ENCODE results near the gene IFNAR1. TPM values are rescaled to one million over a fixed set of nuclear protein-coding genes. Genes with fewer than 3 reads are reported as not detected.

The IFNAR1 gene
- total and polyA plus RNA-seq, 2 experiments from 2014 or later: 14.0 to 18.7 TPM

DNA sequence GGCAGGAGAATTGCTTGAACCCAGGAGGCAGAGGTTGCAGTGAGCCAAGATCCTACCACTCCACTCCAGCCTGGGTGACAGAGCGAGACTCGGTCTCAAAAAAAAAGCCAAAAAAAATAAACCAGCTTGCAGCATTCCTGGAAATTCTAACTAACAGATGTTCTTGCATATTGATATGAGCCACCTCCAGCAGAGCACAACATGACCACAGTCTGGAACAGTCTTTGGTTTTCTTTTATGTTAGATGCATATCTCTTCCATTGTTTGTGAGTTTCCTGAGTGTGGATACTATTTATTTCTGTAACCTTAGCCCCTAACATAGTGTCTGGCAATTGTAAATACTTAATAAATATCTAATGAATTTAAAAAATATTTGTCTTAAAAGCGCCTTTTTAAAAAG, 23.9 kb downstream of the IFNAR1 start:
- Histone ChIP-seq H3K4me3 (no peak overlapping the region), H3F3A (replicated peaks; ENCODE audit: low read depth) (no peaks in the 10 kb centered on the region), H3K4me1 (ENCODE audit: insufficient read depth) (no peaks in the 10 kb centered on the region), H3K27ac (ENCODE audit: low read depth) (no peak overlapping the region), H4K20me1 (replicated peaks; ENCODE audit: insufficient read depth) (no peaks in the 10 kb centered on the region), H2AFZ (no peak overlapping the region), H3K9me2 (ENCODE audit: insufficient read depth) (peaks cover 3% of the 10 kb centered on the region; the same call in 1 of the 2 replicates), H3K4me2 (no peak overlapping the region), H3K79me2 (replicated peaks; ENCODE audit: insufficient read depth) (no peaks in the 10 kb centered on the region), H3K36me3 (ENCODE audit: insufficient read depth) (no peaks in the 10 kb centered on the region), H3K27me3 (ENCODE audit: insufficient read depth) (no peaks in the 10 kb centered on the region)
- ATAC-seq: no peak
- Mint-ChIP-seq H3K27me3 (ENCODE audit: insufficient read depth, low read depth, poor library complexity) (no peaks in the 10 kb centered on the region), H3K4me3 (no peak overlapping the region), H3K9me3 (no peaks in the 10 kb centered on the region), H3K27ac (no peak overlapping the region), H3K36me3 (ENCODE audit: low read depth) (peaks cover 25% of the 10 kb centered on the region), H3K4me1 (no peaks in the 10 kb centered on the region)
- no peak for DNase-seq (ENCODE audit: low spot score)
- no peak for TF ChIP-seq EZH2phosphoT487 (IDR thresholded peaks at IDR 0.05; ENCODE audit: unreplicated experiment)
- TF ChIP-seq POLR2AphosphoS5 (IDR thresholded peaks at IDR 0.05; ENCODE audit: low read depth): no peak
- TF ChIP-seq CREB1 (CRISPR knock-in tag; IDR thresholded peaks at IDR 0.05; ENCODE audit: low read depth): no peak
- no peak for TF ChIP-seq ZNF331 (CRISPR knock-in tag; IDR thresholded peaks at IDR 0.05; ENCODE audit: low read depth)
- TF ChIP-seq, protein P1, sequence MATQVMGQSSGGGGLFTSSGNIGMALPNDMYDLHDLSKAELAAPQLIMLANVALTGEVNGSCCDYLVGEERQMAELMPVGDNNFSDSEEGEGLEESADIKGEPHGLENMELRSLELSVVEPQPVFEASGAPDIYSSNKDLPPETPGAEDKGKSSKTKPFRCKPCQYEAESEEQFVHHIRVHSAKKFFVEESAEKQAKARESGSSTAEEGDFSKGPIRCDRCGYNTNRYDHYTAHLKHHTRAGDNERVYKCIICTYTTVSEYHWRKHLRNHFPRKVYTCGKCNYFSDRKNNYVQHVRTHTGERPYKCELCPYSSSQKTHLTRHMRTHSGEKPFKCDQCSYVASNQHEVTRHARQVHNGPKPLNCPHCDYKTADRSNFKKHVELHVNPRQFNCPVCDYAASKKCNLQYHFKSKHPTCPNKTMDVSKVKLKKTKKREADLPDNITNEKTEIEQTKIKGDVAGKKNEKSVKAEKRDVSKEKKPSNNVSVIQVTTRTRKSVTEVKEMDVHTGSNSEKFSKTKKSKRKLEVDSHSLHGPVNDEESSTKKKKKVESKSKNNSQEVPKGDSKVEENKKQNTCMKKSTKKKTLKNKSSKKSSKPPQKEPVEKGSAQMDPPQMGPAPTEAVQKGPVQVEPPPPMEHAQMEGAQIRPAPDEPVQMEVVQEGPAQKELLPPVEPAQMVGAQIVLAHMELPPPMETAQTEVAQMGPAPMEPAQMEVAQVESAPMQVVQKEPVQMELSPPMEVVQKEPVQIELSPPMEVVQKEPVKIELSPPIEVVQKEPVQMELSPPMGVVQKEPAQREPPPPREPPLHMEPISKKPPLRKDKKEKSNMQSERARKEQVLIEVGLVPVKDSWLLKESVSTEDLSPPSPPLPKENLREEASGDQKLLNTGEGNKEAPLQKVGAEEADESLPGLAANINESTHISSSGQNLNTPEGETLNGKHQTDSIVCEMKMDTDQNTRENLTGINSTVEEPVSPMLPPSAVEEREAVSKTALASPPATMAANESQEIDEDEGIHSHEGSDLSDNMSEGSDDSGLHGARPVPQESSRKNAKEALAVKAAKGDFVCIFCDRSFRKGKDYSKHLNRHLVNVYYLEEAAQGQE (IDR thresholded peaks at IDR 0.05; ENCODE audit: unreplicated experiment): no peak
- no peak for TF ChIP-seq NANOG (IDR thresholded peaks at IDR 0.05; ENCODE audit: borderline replicate concordance)
- TF ChIP-seq, protein P2, sequence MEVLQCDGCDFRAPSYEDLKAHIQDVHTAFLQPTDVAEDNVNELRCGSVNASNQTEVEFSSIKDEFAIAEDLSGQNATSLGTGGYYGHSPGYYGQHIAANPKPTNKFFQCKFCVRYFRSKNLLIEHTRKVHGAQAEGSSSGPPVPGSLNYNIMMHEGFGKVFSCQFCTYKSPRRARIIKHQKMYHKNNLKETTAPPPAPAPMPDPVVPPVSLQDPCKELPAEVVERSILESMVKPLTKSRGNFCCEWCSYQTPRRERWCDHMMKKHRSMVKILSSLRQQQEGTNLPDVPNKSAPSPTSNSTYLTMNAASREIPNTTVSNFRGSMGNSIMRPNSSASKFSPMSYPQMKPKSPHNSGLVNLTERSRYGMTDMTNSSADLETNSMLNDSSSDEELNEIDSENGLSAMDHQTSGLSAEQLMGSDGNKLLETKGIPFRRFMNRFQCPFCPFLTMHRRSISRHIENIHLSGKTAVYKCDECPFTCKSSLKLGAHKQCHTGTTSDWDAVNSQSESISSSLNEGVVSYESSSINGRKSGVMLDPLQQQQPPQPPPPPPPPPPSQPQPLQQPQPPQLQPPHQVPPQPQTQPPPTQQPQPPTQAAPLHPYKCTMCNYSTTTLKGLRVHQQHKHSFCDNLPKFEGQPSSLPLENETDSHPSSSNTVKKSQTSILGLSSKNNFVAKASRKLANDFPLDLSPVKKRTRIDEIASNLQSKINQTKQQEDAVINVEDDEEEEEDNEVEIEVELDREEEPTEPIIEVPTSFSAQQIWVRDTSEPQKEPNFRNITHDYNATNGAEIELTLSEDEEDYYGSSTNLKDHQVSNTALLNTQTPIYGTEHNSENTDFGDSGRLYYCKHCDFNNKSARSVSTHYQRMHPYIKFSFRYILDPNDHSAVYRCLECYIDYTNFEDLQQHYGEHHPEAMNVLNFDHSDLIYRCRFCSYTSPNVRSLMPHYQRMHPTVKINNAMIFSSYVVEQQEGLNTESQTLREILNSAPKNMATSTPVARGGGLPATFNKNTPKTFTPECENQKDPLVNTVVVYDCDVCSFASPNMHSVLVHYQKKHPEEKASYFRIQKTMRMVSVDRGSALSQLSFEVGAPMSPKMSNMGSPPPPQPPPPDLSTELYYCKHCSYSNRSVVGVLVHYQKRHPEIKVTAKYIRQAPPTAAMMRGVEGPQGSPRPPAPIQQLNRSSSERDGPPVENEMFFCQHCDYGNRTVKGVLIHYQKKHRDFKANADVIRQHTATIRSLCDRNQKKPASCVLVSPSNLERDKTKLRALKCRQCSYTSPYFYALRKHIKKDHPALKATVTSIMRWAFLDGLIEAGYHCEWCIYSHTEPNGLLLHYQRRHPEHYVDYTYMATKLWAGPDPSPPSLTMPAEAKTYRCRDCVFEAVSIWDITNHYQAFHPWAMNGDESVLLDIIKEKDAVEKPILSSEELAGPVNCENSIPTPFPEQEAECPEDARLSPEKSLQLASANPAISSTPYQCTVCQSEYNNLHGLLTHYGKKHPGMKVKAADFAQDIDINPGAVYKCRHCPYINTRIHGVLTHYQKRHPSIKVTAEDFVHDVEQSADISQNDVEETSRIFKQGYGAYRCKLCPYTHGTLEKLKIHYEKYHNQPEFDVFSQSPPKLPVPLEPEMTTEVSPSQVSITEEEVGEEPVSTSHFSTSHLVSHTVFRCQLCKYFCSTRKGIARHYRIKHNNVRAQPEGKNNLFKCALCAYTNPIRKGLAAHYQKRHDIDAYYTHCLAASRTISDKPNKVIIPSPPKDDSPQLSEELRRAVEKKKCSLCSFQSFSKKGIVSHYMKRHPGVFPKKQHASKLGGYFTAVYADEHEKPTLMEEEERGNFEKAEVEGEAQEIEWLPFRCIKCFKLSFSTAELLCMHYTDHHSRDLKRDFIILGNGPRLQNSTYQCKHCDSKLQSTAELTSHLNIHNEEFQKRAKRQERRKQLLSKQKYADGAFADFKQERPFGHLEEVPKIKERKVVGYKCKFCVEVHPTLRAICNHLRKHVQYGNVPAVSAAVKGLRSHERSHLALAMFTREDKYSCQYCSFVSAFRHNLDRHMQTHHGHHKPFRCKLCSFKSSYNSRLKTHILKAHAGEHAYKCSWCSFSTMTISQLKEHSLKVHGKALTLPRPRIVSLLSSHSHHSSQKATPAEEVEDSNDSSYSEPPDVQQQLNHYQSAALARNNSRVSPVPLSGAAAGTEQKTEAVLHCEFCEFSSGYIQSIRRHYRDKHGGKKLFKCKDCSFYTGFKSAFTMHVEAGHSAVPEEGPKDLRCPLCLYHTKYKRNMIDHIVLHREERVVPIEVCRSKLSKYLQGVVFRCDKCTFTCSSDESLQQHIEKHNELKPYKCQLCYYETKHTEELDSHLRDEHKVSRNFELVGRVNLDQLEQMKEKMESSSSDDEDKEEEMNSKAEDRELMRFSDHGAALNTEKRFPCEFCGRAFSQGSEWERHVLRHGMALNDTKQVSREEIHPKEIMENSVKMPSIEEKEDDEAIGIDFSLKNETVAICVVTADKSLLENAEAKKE (CRISPR knock-in tag; IDR thresholded peaks at IDR 0.05): no peak
- TF ChIP-seq EZH2 (IDR thresholded peaks at IDR 0.05; ENCODE audit: low read depth, unreplicated experiment): no peak
- TF ChIP-seq, protein P3, sequence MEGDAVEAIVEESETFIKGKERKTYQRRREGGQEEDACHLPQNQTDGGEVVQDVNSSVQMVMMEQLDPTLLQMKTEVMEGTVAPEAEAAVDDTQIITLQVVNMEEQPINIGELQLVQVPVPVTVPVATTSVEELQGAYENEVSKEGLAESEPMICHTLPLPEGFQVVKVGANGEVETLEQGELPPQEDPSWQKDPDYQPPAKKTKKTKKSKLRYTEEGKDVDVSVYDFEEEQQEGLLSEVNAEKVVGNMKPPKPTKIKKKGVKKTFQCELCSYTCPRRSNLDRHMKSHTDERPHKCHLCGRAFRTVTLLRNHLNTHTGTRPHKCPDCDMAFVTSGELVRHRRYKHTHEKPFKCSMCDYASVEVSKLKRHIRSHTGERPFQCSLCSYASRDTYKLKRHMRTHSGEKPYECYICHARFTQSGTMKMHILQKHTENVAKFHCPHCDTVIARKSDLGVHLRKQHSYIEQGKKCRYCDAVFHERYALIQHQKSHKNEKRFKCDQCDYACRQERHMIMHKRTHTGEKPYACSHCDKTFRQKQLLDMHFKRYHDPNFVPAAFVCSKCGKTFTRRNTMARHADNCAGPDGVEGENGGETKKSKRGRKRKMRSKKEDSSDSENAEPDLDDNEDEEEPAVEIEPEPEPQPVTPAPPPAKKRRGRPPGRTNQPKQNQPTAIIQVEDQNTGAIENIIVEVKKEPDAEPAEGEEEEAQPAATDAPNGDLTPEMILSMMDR (conservative IDR thresholded peaks at IDR 0.05; ENCODE audit: low read depth in 2 of 2): no peak
- TF ChIP-seq STAT1 (IDR thresholded peaks at IDR 0.05; ENCODE audit: unreplicated experiment): no peak
- TF ChIP-seq, protein P4, sequence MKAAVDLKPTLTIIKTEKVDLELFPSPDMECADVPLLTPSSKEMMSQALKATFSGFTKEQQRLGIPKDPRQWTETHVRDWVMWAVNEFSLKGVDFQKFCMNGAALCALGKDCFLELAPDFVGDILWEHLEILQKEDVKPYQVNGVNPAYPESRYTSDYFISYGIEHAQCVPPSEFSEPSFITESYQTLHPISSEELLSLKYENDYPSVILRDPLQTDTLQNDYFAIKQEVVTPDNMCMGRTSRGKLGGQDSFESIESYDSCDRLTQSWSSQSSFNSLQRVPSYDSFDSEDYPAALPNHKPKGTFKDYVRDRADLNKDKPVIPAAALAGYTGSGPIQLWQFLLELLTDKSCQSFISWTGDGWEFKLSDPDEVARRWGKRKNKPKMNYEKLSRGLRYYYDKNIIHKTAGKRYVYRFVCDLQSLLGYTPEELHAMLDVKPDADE (IDR thresholded peaks at IDR 0.05): no peak
- TF ChIP-seq JUNB (IDR thresholded peaks at IDR 0.05; ENCODE audit: unreplicated experiment): no peak
- no peak for TF ChIP-seq ZNF114 (CRISPR knock-in tag; IDR thresholded peaks at IDR 0.05)
